HL-60/S4 treated with retinoic acid at 250 ng/mL for 4 days and 3 days (cell line): ENCODE data around the gene GDF7.

Source experiments
- in situ Hi-C: fragments of 300-500 bp; cut with MboI; formaldehyde crosslinking; loops from 2 replicates; pipeline ENCODE4 v1.7.0; 2022; ENCODE audit warnings: low sequenced_read_pairs

Gene GDF7

DNA sequence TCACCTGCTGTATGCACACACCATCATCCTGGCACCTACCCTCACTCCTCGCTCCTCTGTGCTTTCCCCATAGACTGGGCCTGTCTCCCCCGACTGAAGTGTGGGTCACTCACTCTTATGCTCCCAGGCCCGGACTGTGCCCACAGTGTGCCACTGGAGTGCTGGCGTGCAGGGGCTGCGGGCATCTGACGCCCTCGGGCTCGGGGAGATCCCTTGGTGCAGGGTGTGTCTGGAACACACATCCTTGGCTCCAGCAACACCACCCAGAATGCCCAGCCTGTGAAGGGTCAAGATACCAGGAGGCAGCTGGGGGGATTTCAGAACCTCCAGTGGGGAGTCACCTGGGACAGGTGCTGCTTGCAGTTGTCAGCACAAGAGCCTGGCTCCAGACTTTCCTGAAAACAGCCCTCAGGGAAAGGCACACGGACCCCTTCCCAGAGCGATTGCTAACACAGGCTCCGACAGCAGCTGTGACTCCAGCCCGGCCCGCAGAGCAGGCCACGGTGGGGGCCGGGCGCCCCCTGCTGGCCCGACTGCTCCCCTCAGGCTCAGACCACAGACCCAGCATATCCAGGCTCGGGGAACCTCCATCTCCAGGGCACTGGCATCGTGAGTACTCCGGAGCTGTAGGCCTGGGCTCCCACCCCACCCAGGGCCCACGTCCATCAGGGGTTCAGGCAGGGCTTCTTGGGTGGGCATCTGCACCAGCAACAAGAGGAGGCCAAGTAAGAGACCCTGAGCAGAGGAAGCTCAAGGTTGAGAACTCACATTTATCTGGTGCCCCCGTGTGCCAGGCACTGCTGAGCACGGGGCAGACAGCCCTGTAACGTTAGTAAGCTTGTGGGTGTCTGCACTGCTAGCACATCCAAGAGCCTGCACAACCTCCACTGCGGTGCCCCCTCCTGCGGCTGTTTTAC, 24.6 kb upstream of the GDF7 start:
- in situ Hi-C loops: loop anchor here (10.0 to 25.0 kb wide), 3 partner anchors 188 to 705 kb away; no protein-coding TSS in a partner anchor

DNA sequence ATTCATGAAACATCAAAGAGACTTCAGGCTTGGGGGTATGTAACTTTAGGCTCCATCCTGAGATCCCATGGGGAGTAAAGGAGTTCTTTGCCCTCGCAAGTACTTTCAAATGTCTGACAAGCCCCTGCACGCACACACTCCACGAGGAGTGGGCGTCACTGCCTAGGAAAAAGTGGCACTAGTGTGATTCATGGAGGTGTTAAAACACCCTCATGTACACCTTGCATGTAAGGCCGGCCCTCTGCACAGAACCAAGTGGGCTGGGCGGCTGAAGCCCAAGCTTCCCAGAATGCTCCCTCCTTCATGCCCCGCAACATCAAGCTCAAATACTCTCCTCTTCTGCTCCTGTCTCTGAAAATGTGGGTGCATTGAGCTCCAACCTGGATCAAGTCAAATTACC, 23.9 kb upstream of the GDF7 start:
- in situ Hi-C loops: loop anchor here (10.0 to 25.0 kb wide), 3 partner anchors 188 to 706 kb away; no protein-coding TSS in a partner anchor

DNA sequence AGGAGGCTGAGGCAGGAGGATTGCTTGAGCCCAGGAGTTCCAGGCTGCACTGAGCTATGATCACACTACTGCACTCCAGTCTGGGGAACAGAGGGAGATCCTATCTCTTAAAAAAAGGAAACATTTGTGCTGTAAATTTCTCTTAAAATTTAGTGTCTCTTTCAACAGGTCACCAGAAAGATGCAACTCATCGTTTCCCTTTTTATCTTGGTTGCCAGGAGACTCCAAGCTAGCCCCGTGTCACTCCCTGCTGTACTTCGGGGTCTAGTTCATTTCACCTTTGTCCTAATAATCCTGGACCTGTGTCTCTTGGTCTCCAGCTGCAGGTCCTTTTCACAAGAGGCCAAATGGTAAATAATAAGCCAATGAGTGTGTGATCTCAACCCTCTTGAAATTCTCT, 23.1 kb upstream of the GDF7 start:
- in situ Hi-C loops: loop anchor here (10.0 to 25.0 kb wide), 3 partner anchors 189 to 707 kb away; no protein-coding TSS in a partner anchor

DNA sequence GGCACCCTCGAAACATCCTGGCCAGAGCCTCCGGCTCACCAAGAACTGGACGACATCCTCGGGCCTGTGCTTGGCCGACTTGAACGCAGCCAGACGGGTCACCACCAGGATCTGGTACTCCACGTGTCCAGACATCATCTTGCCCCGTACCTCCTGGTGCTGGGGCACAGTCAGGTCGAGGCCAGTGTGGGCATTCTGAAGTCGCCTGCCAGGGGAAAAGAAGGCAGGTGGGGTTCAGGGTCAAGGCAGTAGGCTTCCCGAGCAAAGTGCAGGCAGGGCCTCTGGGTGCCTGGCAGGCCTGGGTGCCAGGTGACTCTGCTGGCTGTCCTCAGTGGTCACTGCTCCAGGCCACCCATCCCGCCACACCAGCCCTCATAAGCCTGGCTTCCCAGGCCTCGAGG, 21.6 kb upstream of the GDF7 start:
- in situ Hi-C loops: loop anchor here (10.0 to 25.0 kb wide), 3 partner anchors 190 to 708 kb away; no protein-coding TSS in a partner anchor

DNA sequence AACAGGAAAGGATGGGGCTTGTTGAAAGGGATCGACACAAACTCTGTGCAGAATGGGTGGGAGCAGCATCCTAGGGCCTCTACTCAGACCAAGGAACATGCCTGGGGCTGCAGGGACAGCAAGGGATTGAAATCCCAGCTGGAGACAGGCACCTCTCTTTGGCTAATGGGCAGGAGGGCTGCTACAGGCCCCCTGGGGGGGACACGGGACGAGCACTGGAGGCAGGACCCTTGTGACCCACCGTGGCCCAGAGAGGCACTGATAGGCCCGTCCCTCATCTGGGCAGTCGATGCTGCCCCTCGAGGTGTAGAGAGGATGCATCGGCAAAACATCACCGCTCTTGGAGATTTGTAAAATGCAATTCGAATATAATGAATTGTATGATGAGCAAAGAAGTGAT, 21.2 kb upstream of the GDF7 start:
- in situ Hi-C loops: loop anchor here (10.0 to 25.0 kb wide), 3 partner anchors 191 to 708 kb away; no protein-coding TSS in a partner anchor

DNA sequence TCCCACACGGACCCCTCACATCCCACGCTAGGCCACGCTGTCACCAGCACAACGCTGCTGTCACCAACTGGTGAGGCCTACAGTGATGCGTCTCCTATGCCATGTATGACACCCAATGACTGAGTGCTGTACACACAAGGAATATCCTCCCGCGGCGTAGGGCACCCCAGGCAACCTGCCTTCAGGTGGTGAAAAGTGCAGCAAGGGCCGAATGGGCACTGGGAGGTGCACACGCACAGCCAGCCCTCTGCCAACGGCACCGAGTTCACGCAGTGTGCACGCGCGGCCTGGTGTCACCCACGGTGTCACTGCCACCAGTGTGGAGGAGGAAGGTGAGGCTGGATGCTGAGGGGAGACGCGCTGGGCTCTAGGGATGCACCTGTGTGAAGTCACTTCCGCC, 20.5 kb upstream of the GDF7 start:
- in situ Hi-C loops: loop anchor here (10.0 to 25.0 kb wide), 3 partner anchors 192 to 709 kb away; no protein-coding TSS in a partner anchor

DNA sequence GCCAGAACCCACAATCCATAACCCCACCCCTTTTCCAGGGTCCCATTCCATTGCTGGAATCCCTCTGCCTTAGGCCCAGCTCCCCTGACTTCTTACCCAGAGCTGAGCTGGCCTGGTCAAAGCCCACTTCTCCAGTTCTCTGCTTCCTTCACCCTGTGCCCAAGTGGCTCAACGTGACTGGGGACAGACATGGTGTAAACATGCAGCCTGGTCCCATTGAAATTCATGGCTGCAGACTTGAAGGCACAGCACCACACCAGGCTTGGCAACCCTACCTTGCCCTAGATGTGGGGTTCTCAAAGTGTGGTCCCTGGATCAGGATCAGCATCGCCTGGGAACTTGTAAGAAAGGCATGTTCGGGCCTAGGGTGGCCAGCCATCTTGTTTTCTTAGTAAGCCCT, 19.7 kb upstream of the GDF7 start:
- in situ Hi-C loops: loop anchor here (10.0 to 25.0 kb wide), 3 partner anchors 192 to 710 kb away; no protein-coding TSS in a partner anchor

DNA sequence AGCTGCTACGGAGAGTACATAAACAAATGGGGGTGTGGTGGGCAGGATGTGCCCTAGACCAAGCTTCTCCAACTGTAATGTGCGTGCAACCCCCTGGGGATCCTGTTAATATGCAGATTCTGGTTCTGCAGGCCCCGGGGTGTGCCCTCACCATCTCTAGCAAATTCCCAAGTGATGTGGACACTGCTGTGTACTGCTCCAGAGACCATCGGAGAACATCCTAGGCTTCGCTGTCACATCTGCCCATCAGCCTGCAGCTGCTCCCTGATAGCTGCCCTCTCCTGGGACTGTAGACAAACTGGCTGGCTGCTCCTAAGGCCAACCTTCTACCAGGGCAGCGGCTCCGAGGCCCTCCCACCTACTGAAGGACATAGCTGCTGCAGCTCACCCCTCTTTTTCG, 19.2 kb upstream of the GDF7 start:
- in situ Hi-C loops: loop anchor here (10.0 to 25.0 kb wide), 3 partner anchors 193 to 710 kb away; no protein-coding TSS in a partner anchor

DNA sequence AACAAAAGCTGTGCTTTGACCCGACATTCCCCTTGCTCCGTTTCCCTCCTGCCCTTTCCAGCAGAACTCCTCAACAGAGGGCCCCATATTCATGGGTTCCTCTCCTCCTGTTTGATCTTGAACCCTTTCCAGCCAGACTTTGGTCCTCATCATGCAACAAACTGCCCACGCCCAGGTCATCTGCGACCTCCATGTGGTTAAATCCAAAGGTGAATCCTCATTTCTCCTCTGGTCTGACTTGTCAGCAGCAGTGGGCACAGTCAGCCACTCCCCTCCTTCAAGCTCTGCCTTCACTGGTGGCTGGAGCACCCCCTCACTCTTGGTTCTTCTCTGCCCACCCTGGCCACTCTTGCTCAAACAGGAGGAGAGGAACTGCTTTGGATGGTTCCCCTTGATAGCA, 18.7 kb upstream of the GDF7 start:
- in situ Hi-C loops: loop anchor here (10.0 to 25.0 kb wide), 3 partner anchors 193 to 711 kb away; no protein-coding TSS in a partner anchor

DNA sequence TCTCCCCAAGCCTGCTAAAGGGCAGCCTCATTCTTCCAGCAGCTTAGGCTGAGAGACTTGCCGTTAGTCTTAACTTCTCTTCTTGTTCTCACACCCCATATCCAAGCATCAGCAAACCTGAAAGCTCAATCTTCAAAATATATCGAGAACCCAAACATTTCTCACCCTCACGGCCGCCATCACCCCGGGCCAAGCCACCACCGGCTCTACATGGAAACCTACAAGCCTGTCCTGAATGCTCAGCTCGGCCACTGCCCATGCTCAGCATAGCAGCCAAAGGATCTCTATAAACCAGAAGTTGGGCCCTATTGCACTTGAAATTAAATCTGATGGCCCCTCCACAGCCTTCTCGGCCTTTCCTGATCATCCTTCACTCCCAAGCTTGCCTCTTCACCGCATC, 18.1 kb upstream of the GDF7 start:
- in situ Hi-C loops: loop anchor here (10.0 to 25.0 kb wide), 3 partner anchors 194 to 712 kb away; no protein-coding TSS in a partner anchor

DNA sequence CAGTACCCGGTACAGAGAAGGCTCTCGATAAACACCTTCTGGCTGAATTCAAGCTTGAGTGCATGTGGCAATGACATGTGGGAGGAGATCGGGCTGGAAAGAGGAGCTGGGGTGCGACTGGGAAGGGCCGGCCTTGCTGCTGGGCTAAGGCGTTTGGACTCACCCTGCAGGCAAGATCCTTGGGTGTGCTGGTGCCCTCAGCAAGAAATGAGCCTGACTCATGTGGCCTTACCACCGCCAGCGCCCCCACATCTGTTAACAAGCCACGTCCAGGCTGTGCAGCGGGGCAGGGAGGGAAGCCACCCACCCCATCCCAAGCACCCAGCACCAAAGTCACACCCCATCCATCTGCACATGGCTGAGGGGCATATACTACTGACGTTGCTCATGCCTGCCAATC, 17.4 kb upstream of the GDF7 start:
- in situ Hi-C loops: loop anchor here (10.0 to 25.0 kb wide), 3 partner anchors 195 to 712 kb away; no protein-coding TSS in a partner anchor

DNA sequence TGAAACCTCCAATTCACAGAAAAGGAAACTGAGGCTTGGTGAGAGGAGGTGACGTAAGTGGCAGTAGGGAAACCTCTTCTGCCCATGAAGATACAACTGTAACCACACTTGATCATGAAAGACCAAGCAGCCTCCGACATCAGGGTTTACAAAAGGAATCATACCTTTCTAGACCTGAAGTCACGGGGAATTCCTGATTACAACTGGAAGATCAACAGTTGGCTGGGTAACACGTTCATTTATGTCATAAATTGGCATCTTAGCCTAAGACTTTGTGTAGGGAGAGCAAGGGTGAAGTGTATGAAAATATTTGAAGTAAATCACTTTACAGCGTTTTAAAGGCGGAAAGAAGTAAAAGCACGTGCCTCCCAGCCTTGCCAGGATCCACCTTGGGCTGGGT, 17.0 kb upstream of the GDF7 start:
- in situ Hi-C loops: loop anchor here (10.0 to 25.0 kb wide), 3 partner anchors 195 to 713 kb away; no protein-coding TSS in a partner anchor

DNA sequence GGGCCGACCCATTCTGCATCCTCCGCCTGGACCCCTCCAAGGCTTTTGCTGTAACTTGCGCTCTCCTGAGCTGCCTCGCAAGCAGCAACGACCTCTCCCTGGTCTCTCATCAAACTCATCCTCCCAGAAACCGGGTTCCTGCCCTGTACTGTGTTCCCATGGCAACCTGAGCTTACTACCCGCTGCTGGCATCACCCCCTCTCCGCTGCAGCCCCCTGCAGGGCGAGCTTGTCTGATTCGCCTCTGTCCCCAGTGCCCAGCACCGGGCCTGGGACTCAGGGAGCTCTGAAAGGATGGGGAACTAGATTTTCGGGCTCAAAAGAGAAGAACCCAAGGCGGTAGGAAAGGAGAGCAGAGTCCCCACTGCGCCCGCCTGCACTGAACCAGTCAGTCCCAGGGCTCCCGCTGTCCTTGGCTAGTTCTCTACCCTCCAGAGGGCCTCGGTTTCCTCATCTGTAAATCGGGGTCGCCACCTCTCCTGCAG, 16.5 kb upstream of the GDF7 start:
- in situ Hi-C loops: no loop called here

DNA sequence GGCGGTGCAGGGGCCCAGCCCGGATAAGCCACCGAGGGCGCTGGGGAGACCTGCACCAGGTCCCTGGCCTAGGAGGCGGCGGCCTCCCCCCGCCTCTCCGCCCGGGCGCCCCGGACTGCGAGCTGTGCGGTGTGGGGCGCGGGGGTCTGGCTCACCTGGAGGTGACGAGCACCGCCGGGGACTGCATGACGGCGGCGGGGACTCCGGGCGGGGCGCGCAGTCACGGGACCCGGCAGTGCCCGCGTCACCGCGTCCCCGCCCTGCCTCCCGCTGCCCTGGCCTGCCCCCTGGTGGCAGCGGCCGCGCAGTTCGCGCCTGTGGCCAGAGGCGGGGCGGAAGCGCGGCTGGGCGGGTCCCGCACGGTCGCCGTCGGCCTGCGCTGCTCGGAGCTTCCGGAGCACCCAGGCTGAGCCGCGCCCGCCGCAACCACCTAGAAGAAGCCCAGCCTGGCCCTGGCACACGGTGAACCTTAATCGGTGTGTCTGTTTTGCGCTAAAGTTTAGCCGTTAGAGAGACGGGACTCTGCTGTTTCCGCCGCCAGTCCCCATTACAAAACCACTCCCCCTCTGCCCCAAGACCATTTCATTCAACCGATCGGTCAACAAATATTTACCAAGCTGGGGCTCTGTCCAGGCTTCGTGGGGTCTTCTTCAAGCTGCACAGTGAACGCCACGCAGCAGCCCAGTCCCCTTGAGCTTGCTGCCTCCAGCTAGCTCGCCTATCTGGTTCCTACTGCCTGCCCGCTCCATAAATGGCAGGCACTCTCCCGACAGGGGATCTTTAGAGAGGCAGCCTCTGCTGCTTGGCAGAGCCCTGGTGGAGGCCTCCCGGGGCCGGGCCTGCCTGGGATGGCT, 15.8 kb upstream of the GDF7 start, which contains the start of gene HS1BP3:
HS1BP3 (minus strand) TSS at position 222 of the 854 bp plus-strand sequence; CDS start at position 187, 35 bp downstream.
- in situ Hi-C loops: no loop called here

DNA sequence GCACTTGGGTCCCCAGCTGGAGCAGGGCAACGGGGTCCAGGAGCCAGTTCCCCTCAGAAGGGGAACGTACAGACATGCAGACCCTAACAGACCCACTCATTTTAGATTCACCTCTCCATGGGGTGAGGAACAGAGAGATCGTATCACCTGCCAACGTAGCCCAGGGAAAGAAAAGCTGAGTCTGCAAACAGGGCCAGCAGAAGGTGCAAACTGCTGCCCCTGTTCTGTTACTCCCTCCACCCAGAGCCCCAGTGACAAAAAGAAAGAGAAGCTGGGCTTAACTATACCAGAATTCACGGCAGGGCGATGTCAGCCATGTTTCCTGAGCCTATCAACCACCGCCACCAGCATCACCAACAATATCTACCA, 15.2 kb upstream of the GDF7 start:
- in situ Hi-C loops: no loop called here

DNA sequence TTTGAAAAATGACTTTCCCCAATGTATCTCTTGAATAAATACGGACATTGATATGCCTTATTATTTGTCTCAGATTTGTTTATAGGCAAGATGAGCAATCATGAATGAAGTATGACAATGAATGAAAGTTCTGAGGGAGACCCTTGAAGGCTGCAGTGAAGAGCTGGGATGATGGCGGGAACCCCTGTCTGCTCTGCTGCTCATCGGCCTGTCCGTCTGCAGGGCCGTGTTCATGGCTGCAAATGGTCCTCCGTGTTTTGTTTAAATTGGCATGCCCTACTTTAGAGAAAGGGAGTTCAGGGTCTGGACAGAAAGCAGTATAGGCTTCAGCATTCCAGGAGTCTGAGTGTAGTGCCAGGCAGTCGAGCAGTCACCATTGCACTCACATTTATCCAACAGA, 14.8 kb upstream of the GDF7 start:
- in situ Hi-C loops: no loop called here

DNA sequence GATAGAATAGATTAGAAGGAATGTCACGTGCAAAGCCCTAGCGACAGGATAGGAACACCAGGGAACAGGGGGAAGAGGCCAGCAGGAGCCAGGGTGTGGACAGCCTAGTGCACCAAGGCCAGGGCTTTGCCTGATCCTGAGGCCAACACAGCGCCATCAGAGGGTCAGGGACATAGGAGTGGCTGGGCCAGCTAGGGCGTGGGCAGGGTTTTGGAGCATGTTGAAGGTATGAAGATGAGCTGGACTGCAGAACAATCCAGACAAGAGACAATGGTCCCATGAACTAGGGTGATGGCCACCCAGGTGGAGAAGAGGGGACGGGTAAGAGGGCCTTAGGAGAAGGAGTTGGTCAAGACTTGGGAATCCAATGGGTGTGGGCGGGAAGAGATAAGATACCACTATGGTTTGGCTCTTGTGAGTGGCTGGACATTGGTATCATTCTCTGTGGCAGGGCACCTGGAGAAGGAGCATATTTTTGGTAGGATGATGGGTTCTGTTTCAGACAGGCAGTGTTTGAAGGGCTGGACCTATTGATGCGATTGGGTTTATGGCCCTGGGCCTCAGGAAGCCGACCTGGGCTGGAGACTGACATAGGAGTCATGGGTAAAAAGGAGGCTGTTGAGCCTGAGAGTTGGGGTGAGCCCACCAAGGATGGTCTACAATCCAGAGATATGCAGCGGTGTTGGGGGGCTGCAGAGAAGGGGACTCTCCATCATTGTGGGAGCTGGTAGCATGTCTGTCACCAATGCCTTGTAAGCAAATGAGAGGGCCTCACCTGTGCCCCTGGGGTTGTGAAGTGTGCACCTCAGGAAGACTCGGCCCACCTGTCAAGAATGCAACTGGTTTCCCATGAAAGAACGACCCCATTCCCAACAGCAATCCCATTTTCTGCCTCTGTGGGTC, 14.0 kb upstream of the GDF7 start:
- in situ Hi-C loops: no loop called here

DNA sequence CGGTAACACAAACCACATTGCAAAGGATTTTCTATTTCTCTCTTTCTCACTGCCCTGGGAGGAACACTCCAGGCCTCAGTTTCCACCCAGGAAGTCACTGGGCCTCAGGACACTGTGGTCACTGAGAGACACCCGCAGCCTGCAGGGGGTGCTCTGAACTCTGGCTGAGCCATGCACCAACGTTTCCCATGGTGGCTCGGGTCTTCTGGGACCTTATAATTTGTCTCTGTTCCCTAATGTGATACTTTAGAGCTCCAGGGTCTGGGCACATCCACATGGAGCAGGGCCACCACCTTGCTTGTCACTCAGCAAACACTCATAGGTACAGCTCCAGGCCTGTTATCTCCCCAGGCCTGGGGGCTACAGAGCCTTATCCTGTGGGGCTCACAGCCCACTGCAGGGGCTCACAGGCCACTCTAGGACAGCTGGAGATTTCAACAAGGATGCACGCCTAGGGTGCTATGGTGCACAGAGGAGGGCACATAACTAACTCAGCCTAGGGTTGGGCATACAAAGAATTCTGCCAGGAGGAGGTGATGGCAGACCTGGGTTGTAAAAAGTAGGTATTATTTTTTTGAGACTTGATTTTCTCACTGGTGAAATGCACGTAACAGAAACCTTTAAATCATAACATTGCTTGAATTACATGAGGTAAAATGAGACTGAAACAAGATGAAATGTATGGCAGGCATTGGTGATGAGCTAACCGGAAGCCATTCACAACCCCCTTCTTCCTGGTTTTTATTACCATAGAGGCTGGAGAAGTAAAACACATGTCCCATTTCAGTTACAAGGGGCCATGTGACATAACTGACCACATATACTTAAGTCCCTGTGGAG, 13.0 kb upstream of the GDF7 start:
- in situ Hi-C loops: no loop called here

DNA sequence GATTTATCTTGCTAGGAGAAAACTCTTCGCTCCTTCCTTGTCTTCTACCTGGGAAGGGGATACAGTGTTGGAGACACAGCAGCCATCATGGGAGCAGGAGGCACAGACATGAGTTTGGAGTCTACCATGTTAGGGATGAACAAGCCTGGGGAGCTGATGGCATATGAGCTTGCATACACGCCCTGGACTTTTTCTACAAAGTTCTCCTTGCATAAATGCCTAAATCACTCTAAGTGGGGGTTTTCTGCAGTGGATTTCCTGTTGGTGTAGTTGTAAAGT, 12.5 kb upstream of the GDF7 start:
- in situ Hi-C loops: no loop called here
